ENCODE measurements around the gene COL23A1.

COL23A1 gene

GRCh38 chr5:178343306-178343705 lies 246.9 kb downstream of the COL23A1 start:
- no peak for DNase-seq (ENCODE audit: low read depth)
- no peak for TF ChIP-seq CTCF (IDR thresholded peaks at IDR 0.05; ENCODE audit: low read depth, low read length, missing control alignments)

GRCh38 chr5:178341851-178342140 lies 248.4 kb downstream of the COL23A1 start:
- no peak for TF ChIP-seq CTCF (IDR thresholded peaks at IDR 0.05; ENCODE audit: low read depth, low read length, missing control alignments)
- H3K4me3 ChIP-seq (ENCODE audit: low read depth, low read length): no peak overlapping the region
- DNase-seq (ENCODE audit: low read depth): no peak

More at GRCh38 chr5:178343306-178343705, 246.9 kb downstream of the COL23A1 start:
- no peak overlapping the region for H3K4me3 ChIP-seq (ENCODE audit: low read depth, low read length)

- no peak for DNase-seq (ENCODE audit: low read depth)
- H3K4me3 ChIP-seq (ENCODE audit: low read depth, low read length): no peak overlapping the region
- TF ChIP-seq CTCF (IDR thresholded peaks at IDR 0.05; ENCODE audit: low read depth, low read length, missing control alignments): no peak
Observed at GRCh38 chr5:178341091-178341850, 248.9 kb downstream of the COL23A1 start.

- no peak for TF ChIP-seq CTCF (IDR thresholded peaks at IDR 0.05; ENCODE audit: low read depth, low read length, missing control alignments)
- no peak overlapping the region for H3K4me3 ChIP-seq (ENCODE audit: low read depth, low read length)
Observed at GRCh38 chr5:178340637-178341036, 249.6 kb downstream of the COL23A1 start.

GRCh38 chr5:178340187-178340586 lies 250.0 kb downstream of the COL23A1 start:
- no peak for TF ChIP-seq CTCF (IDR thresholded peaks at IDR 0.05; ENCODE audit: low read depth, low read length, missing control alignments)
- DNase-seq (ENCODE audit: low read depth): no peak

More at GRCh38 chr5:178340637-178341036, 249.6 kb downstream of the COL23A1 start:
- DNase-seq (ENCODE audit: low read depth): no peak

GRCh38 chr5:178339272-178339671 lies 250.9 kb downstream of the COL23A1 start:
- no peak for DNase-seq (ENCODE audit: low read depth)
- TF ChIP-seq CTCF (IDR thresholded peaks at IDR 0.05; ENCODE audit: low read depth, low read length, missing control alignments): no peak
- H3K4me3 ChIP-seq (ENCODE audit: low read depth, low read length): no peak overlapping the region

More at GRCh38 chr5:178340187-178340586, 250.0 kb downstream of the COL23A1 start:
- H3K4me3 ChIP-seq (ENCODE audit: low read depth, low read length): no peak overlapping the region

GRCh38 chr5:178338750-178339144 lies 251.4 kb downstream of the COL23A1 start:
- no peak for TF ChIP-seq CTCF (IDR thresholded peaks at IDR 0.05; ENCODE audit: low read depth, low read length, missing control alignments)
- no peak for DNase-seq (ENCODE audit: low read depth)

More at GRCh38 chr5:178338750-178339144, 251.4 kb downstream of the COL23A1 start:
- H3K4me3 ChIP-seq (ENCODE audit: low read depth, low read length): no peak overlapping the region
